RWPE1 (cell line): ENCODE measurements around the gene THBS2.
"Not testable (repeated sequence)": the region's sequence is repeated elsewhere in the genome, so short reads cannot be mapped to it uniquely, and the experiment has no call there.

ENCODE experiments used
- CTCF ChIA-PET: fragments of 350-600 bp; sonication (Branson Sonifier 250); formaldehyde crosslinking; extraction: SDS; loops from one replicate; lab custom pipeline; 2021; lab: Yijun Ruan, JAX
- POLR2A ChIA-PET: fragments of 400-600 bp; formaldehyde crosslinking; extraction: SDS; loops from one replicate; lab custom pipeline; 2020; ENCODE audit warnings: antibody characterized with exemption; ENCODE audit not compliant: low non-redundant PET; lab: Yijun Ruan, JAX
- DNase-seq: peaks from one replicate; pipeline ENCODE4 v3.0.0; 2012; ENCODE audit warnings: low spot score
- H3K27ac ChIP-seq: fragments of 450-650 bp; 2 replicates; pipeline ENCODE4 v1.5.1; 2017
- TF ChIP-seq, protein P1 (sequence below): fragments of 450-650 bp; conservative IDR thresholded peaks from 2 replicates; pipeline ENCODE4 v1.5.1; 2017; ENCODE audit warnings: low read depth, mild to moderate bottlenecking

Gene THBS2

DNA sequence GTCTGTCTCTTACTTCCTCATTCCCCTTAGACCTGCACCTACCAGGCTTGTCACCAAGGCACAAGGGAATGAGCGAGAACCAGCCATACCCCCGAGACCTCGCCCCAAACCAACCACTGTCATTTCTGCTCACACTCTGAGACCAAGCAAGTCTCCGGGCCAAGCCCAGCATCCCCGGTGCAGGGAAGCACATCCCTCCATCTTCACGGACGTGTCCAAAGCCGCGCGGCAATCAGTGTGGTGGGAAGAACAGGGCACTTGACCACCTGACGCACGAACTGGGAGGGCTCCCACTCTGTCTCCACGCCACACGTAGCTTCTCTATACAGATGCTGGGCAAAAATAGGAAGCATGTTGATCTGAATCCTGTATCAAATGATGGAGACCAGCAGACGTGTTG lies 28.4 kb upstream of the THBS2 start:
- CTCF ChIA-PET = no interaction called here
- TF ChIP-seq, protein P1, sequence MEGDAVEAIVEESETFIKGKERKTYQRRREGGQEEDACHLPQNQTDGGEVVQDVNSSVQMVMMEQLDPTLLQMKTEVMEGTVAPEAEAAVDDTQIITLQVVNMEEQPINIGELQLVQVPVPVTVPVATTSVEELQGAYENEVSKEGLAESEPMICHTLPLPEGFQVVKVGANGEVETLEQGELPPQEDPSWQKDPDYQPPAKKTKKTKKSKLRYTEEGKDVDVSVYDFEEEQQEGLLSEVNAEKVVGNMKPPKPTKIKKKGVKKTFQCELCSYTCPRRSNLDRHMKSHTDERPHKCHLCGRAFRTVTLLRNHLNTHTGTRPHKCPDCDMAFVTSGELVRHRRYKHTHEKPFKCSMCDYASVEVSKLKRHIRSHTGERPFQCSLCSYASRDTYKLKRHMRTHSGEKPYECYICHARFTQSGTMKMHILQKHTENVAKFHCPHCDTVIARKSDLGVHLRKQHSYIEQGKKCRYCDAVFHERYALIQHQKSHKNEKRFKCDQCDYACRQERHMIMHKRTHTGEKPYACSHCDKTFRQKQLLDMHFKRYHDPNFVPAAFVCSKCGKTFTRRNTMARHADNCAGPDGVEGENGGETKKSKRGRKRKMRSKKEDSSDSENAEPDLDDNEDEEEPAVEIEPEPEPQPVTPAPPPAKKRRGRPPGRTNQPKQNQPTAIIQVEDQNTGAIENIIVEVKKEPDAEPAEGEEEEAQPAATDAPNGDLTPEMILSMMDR = no peak
- DNase-seq = no peak
- POLR2A ChIA-PET = no interaction called here
- no peak overlapping the region for H3K27ac ChIP-seq

DNA sequence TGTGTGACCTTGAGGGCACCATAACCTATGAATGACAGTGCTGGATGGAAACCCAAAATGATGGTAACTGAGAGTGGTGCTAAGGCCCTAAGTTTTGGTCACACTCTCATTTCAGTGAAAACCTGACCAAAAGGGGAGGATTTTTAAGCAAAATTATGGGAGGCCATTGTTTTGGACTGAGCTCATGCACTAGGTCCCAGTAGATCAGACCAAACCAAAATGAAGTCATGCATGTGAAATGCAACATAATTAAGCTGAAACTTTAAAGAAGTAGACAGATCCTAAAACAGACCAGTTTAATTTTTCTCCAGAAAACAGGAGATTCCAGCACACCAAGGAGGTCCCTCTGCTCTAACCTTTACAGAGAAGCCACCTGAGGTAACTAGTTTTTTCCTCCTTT lies 24.0 kb upstream of the THBS2 start:
- POLR2A ChIA-PET = no interaction called here
- CTCF ChIA-PET = no interaction called here
- no peak for DNase-seq
- TF ChIP-seq, protein P1 = no peak
- no peak overlapping the region for H3K27ac ChIP-seq

DNA sequence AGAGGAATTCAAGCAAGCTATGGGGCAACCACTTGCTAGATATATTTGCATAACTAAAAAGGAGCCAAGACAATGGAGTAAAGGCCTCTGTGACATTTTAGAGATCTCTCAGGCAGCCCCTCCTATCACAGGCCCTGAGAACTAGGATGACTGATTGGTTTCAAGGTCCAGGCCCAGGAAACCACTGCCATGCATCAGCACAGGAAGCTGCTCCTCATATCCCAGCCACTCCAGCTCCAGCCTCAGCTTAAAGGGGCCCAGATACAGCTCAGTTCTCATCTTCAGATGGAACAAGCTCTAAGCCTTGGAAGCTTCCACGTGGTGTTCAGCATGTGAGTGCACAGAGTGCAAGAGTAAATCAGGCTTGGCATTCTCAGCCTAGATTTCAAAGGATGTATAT lies 21.1 kb upstream of the THBS2 start:
- TF ChIP-seq, protein P1 = no peak
- ChIA-PET POLR2A (no interaction called here), CTCF (interaction anchor here (0.6 kb wide), 1 partner anchor 14 kb away, joined by 4 read pairs; no protein-coding TSS in a partner anchor)
- no peak overlapping the region for H3K27ac ChIP-seq
- no peak for DNase-seq

- TF ChIP-seq, protein P1 = no peak
- POLR2A ChIA-PET = no interaction called here
- no peak for DNase-seq
These were observed 19.9 kb upstream of the THBS2 start for GRCh38 chr6:169273511-169273910.

GRCh38 chr6:169271877-169272216 lies 18.2 kb upstream of the THBS2 start:
- TF ChIP-seq, protein P1 = no peak
- ChIA-PET POLR2A (no interaction called here), CTCF (no interaction called here)
- DNase-seq = no peak
- no peak overlapping the region for H3K27ac ChIP-seq

More at GRCh38 chr6:169273511-169273910, 19.9 kb upstream of the THBS2 start:
- CTCF ChIA-PET = no interaction called here
- no peak overlapping the region for H3K27ac ChIP-seq

DNA sequence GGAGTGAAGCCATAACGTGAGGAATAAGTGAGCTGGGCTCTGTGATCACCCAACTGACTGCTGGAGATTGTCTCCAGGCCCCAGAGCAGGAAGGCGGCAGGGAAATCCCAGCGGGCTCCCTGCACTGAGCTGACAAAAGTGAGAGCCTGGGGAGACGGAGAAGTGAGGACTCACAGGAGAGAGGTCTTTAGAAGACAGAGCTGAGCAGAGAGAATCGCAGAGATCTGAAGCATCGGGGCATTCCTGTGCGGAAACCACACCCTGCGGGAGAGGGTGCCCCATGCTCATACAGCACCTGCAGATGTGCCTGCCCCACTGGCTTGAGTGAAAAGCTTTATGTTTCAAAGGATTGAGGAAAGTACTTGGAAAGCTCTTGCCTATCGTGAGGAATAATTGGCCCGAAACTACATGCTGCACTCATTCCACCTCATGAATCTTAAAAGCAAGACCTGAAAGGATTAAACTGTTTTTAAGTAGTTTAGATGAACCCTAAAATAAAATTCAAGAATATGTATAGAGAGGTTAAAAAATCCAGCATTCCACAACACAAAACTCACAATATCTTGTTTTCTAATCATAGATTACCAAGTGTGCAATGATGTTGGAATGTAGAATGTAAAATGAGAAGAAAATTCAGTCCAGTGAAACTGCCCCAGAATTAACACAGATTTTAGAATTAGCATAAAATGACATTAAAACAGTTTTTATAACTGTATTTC lies 17.7 kb upstream of the THBS2 start:
- no peak for DNase-seq
- ChIA-PET POLR2A (no interaction called here), CTCF (no interaction called here)
- TF ChIP-seq, protein P1 = no peak
- H3K27ac ChIP-seq = no peak overlapping the region

GRCh38 chr6:169270077-169270380 lies 16.4 kb upstream of the THBS2 start:
- H3K27ac ChIP-seq, CTCF ChIA-PET, DNase-seq, POLR2A ChIA-PET: not testable (repeated sequence)
